HG03520 (cell line): ENCODE measurements around the gene ETFBKMT.
"Not testable (repeated sequence)": the region's sequence is repeated elsewhere in the genome, so short reads cannot be mapped to it uniquely, and the experiment has no call there.

Experiments
- ATAC-seq: cut with Tn5 transposase; IDR thresholded peaks from one replicate; pipeline ENCODE4 v1.9.1; 2021; ENCODE audit warnings: mild to moderate bottlenecking, moderate library complexity; ENCODE audit not compliant: unreplicated experiment

Gene ETFBKMT

DNA sequence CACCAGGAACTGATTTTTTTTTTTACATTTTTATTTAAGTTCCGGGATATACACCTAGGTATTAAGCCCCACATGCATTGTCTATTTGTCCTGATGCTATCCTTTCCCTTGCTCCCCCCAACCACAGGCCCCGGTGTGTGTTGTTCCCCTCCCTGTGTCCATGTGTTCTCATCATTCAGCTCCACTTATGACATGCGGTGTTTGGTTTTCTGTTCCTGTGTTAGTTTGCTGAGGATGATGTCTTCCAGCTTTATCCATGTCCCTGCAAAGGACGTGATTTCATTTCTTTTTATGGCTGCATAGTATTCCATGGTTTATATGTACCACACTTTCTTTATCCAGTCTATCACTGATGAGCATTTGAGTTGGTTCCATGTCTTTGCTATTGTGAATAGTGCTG lies 57.5 kb downstream of the ETFBKMT start:
- ATAC-seq, result not testable (repeated sequence)

DNA sequence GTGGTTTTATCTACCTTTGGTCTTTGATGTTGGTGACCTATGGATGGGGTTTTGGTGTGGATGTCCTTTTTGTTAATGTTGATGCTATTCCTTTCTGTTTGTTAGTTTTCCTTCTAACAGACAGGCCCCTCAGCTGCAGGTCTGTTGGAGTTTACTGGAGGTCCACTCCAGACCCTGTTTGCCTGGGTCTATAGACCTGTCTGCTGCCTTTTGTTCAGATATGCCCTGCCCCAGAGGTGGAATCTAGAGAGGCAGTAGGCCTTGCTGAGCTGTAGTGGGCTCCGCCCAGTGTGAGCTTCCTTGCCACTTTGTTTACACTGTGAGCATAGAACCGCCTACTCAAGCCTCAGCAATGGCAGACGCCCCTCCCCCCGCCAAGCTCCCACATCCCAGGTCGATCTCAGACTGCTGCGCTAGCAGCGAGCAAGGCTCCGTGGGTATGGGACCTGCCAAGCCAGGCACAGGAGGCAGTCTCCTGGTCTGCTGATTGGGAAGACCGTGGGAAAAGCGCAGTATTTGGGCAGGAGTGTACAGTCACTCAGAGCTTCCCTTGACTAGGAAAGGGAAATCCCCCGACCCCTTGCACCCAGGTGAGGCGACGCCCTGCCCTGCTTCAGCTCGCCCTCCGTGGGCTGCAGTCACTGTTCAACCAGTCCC lies 59.2 kb downstream of the ETFBKMT start:
- ATAC-seq, result not testable (repeated sequence)

- ATAC-seq, result no peak
Observed at GRCh38 chr12:31722580-31722979, 63.1 kb downstream of the ETFBKMT start.
